IMR-90 (cell line): ENCODE measurements around the gene PLA2G4C. TPM values are rescaled to one million over a fixed set of nuclear protein-coding genes. Genes with fewer than 3 reads are reported as not detected.
A peak's percentile ranks its signal among the peaks of the same experiment; 100 is the strongest.

Experiments
- ATAC-seq: fragments of 200-7000 bp; cut with Tn5 transposase; 2 replicates; pipeline ENCODE4 v1.9.1; 2020; ENCODE audit warnings: low read depth, mild to moderate bottlenecking, moderate library complexity
- BruUV-seq: library from RNA; stranded (reverse); fragments of 400-500 nt; replicated peaks from 2 replicates; lab custom pipeline; 2021; lab: Mats Ljungman, UMichigan
- CTCF ChIA-PET: fragments of 300-600 bp; formaldehyde crosslinking; extraction: SDS; loops from one replicate; lab custom pipeline; 2021; ENCODE audit warnings: antibody characterized with exemption; lab: Yijun Ruan, JAX
- POLR2A ChIA-PET: fragments of 300-600 bp; sonication (Branson Sonifier 250); formaldehyde crosslinking; loops from one replicate; lab custom pipeline; 2022; ENCODE audit warnings: antibody characterized with exemption; ENCODE audit not compliant: unreplicated experiment; lab: Charles Lee
- DNase-seq: peaks from one replicate; pipeline ENCODE4 v3.0.0; 2013
- H2AFZ ChIP-seq: replicated peaks from 2 replicates; pipeline ENCODE3; 2013; ENCODE audit warnings: low read length, mild to moderate bottlenecking; ENCODE audit not compliant: poor library complexity
- H2AK5ac ChIP-seq: 2 replicates; pipeline ENCODE4 v1.6.1; 2013; ENCODE audit warnings: low read depth, low read length, inconsistent platforms
- H2AK9ac ChIP-seq: replicated peaks from 2 replicates; pipeline ENCODE3; 2013; ENCODE audit warnings: mild to moderate bottlenecking, low read depth, low read length, moderate library complexity; ENCODE audit not compliant: poor library complexity
- H2BK120ac ChIP-seq: 2 replicates; pipeline ENCODE4 v1.6.1; 2013; ENCODE audit warnings: low read depth, low read length, inconsistent platforms
- H2BK15ac ChIP-seq: 3 replicates; pipeline ENCODE4 v1.6.1; 2013; ENCODE audit warnings: low read depth, low read length, inconsistent platforms
- H2BK20ac ChIP-seq: 2 replicates; pipeline ENCODE4 v1.6.1; 2013; ENCODE audit warnings: low read depth, mild to moderate bottlenecking, inconsistent platforms, low read length, moderate library complexity
- H2BK5ac ChIP-seq: 2 replicates; pipeline ENCODE4 v1.6.1; 2013; ENCODE audit warnings: mild to moderate bottlenecking, low read depth, low read length, inconsistent platforms; ENCODE audit not compliant: poor library complexity, severe bottlenecking
- H3K14ac ChIP-seq: replicated peaks from 2 replicates; pipeline ENCODE4 v1.6.1; 2013; ENCODE audit warnings: low read depth, low read length, inconsistent platforms
- H3K18ac ChIP-seq: 2 replicates; pipeline ENCODE4 v1.6.1; 2013; ENCODE audit warnings: low read depth, low read length, control low read depth
- H3K23ac ChIP-seq: 2 replicates; pipeline ENCODE4 v1.6.1; 2013; ENCODE audit warnings: low read depth, low read length, inconsistent platforms
- H3K27ac ChIP-seq: 2 replicates; pipeline ENCODE4 v1.5.1; 2013; ENCODE audit warnings: mild to moderate bottlenecking, control low read depth, low read length; ENCODE audit not compliant: insufficient read depth
- H3K27me3 ChIP-seq: 2 replicates; pipeline ENCODE4 v1.6.1; 2013; ENCODE audit warnings: low read length; ENCODE audit not compliant: control insufficient read depth, insufficient read depth
- H3K36me3 ChIP-seq: 2 replicates; pipeline ENCODE4 v1.6.1; 2013; ENCODE audit warnings: low read length, mixed read lengths; ENCODE audit not compliant: control insufficient read depth, insufficient read depth
- H3K4ac ChIP-seq: 2 replicates; pipeline ENCODE4 v1.6.1; 2013; ENCODE audit warnings: low read depth, low read length, inconsistent platforms
- H3K4me1 ChIP-seq: 2 replicates; pipeline ENCODE4 v1.6.1; 2013; ENCODE audit warnings: low read length, mixed read lengths; ENCODE audit not compliant: control insufficient read depth, insufficient read depth
- H3K4me2 ChIP-seq: 2 replicates; pipeline ENCODE4 v1.6.1; 2013; ENCODE audit warnings: low read depth, mild to moderate bottlenecking, control low read depth, low read length, moderate library complexity
- H3K4me3 ChIP-seq: 2 replicates; pipeline ENCODE4 v1.5.1; 2013; ENCODE audit warnings: low read depth, mild to moderate bottlenecking, control low read depth, low read length, moderate library complexity; ENCODE audit not compliant: insufficient read depth
- H3K56ac ChIP-seq: 2 replicates; pipeline ENCODE4 v1.6.1; 2013; ENCODE audit warnings: low read length, inconsistent platforms; ENCODE audit not compliant: insufficient read depth; ENCODE audit errors: extremely low read depth
- H3K79me1 ChIP-seq, 2 experiments: 2 replicates each; pipeline ENCODE4 v1.6.1; 2013; ENCODE audit warnings: low read length in 2 of 2, inconsistent platforms in 1 of 2, low read depth in 1 of 2
- H3K9ac ChIP-seq: 2 replicates; pipeline ENCODE4 v1.6.1; 2013; ENCODE audit warnings: low read depth, low read length, control low read depth
- H3K9me1 ChIP-seq: 2 replicates; pipeline ENCODE4 v1.6.1; 2013; ENCODE audit warnings: low read length, inconsistent platforms; ENCODE audit not compliant: insufficient read depth
- H3K9me3 ChIP-seq: 2 replicates; pipeline ENCODE4 v1.6.1; 2013; ENCODE audit warnings: low read length; ENCODE audit not compliant: control insufficient read depth, insufficient read depth
- H4K20me1 ChIP-seq: 2 replicates; pipeline ENCODE4 v1.6.1; 2013; ENCODE audit warnings: low read length, inconsistent platforms; ENCODE audit not compliant: insufficient read depth
- H4K5ac ChIP-seq: 2 replicates; pipeline ENCODE4 v1.6.1; 2013; ENCODE audit warnings: mild to moderate bottlenecking, low read depth, low read length, control low read depth
- H4K8ac ChIP-seq, 2 experiments: 2 replicates each; pipeline ENCODE4 v1.6.1; 2013; ENCODE audit warnings: low read depth in 2 of 2, low read length in 2 of 2, control low read depth in 1 of 2, inconsistent platforms in 1 of 2
- H4K91ac ChIP-seq: 2 replicates; pipeline ENCODE4 v1.6.1; 2013; ENCODE audit warnings: low read depth, low read length, inconsistent platforms; ENCODE audit not compliant: insufficient read depth
- BHLHE40 ChIP-seq: fragments of 150-350 bp; IDR thresholded peaks from 2 replicates; pipeline ENCODE4 v1.6.1; 2016; ENCODE audit warnings: mild to moderate bottlenecking, low read depth, low read length
- CEBPB ChIP-seq: IDR thresholded peaks from 2 replicates; pipeline ENCODE4 v1.6.1; 2012; ENCODE audit warnings: low read depth, low read length, improper control_type of control experiment
- CHD1 ChIP-seq: IDR thresholded peaks from 2 replicates; pipeline ENCODE4 v1.6.1; 2012; ENCODE audit warnings: low read depth, low read length, improper control_type of control experiment
- ELK1 ChIP-seq: fragments of 150-350 bp; IDR thresholded peaks from 2 replicates; pipeline ENCODE4 v1.6.1; 2016; ENCODE audit warnings: low read depth, mild to moderate bottlenecking, low read length, moderate library complexity, borderline replicate concordance
- FOS ChIP-seq: fragments of 150-350 bp; IDR thresholded peaks from 2 replicates; pipeline ENCODE4 v1.6.1; 2016; ENCODE audit warnings: low read depth, low read length
- MAFK ChIP-seq: IDR thresholded peaks from 2 replicates; pipeline ENCODE4 v1.6.1; 2012; ENCODE audit warnings: low read depth, low read length, improper control_type of control experiment
- MAZ ChIP-seq: IDR thresholded peaks from 2 replicates; pipeline ENCODE4 v1.6.1; 2012; ENCODE audit warnings: low read depth, mild to moderate bottlenecking, low read length, improper control_type of control experiment, moderate library complexity, borderline replicate concordance
- MXI1 ChIP-seq: IDR thresholded peaks from 2 replicates; pipeline ENCODE4 v1.6.1; 2012; ENCODE audit warnings: low read depth, mild to moderate bottlenecking, low read length, moderate library complexity, borderline replicate concordance
- NFE2L2 ChIP-seq: fragments of 150-350 bp; IDR thresholded peaks from 2 replicates; pipeline ENCODE4 v1.6.1; 2016; ENCODE audit warnings: low read depth, mild to moderate bottlenecking, low read length
- POLR2A ChIP-seq: IDR thresholded peaks from 2 replicates; pipeline ENCODE4 v1.6.1; 2012; ENCODE audit warnings: mild to moderate bottlenecking, low read depth, low read length
- RAD21 ChIP-seq: IDR thresholded peaks from 2 replicates; pipeline ENCODE4 v1.6.1; 2012; ENCODE audit warnings: low read length, improper control_type of control experiment
- RCOR1 ChIP-seq: IDR thresholded peaks from 2 replicates; pipeline ENCODE4 v1.6.1; 2012; ENCODE audit warnings: mild to moderate bottlenecking, low read length, improper control_type of control experiment; ENCODE audit not compliant: insufficient replicate concordance
- RFX5 ChIP-seq: IDR thresholded peaks from 2 replicates; pipeline ENCODE4 v1.8.0; 2012; ENCODE audit warnings: low read depth, mild to moderate bottlenecking, low read length, moderate library complexity
- SMC3 ChIP-seq: fragments of 150-350 bp; IDR thresholded peaks from 2 replicates; pipeline ENCODE4 v1.6.1; 2016; ENCODE audit warnings: low read depth, mild to moderate bottlenecking, antibody characterized with exemption, low read length, moderate library complexity
- WGBS, 2 experiments: methylation state at CpG; one replicate each; pipeline versions ENCODE4 v1.1.5 to v1.1.7; 2013; ENCODE audit warnings: missing lambda C conversion rate in 2 of 2; ENCODE audit not compliant: insufficient read length in 1 of 2; ENCODE audit errors: extremely low coverage in 2 of 2; 5-methylcytosine and 5-hydroxymethylcytosine counted together
- dilution Hi-C: fragments of 300-500 bp; cut with HindIII; formaldehyde crosslinking; loops from one replicate; pipeline ENCODE4 v1.14.3; 2018; ENCODE audit warnings: low sequenced_read_pairs; ENCODE audit not compliant: unreplicated experiment
- in situ Hi-C: fragments of 300-500 bp; cut with MboI; formaldehyde crosslinking; loops from 3 replicates; pipeline ENCODE4 v1.14.3; 2019; ENCODE audit warnings: low sequenced_read_pairs, inconsistent platforms, mixed read lengths
- intact Hi-C: fragments of 100-400 bp; cut with micrococcal nuclease; formaldehyde crosslinking; loops from 2 replicates; pipeline ENCODE4 v1.10.0; 2022
- polyA plus RNA-seq, 3 experiments: library from polyadenylated mRNA; depleted of rRNA; stranded (reverse); fragments of >200 nt; gene quantifications; 2 replicates each; pipeline ENCODE4 v1.2.3, GENCODE V29; 2012; ENCODE audit warnings: low replicate concordance in 1 of 3
- total RNA-seq: library from RNA; depleted of rRNA; stranded (reverse); fragments of >200 nt; gene quantifications from 2 replicates; pipeline ENCODE4 v1.2.3, GENCODE V29; 2012
- TF ChIP-seq, protein P1 (sequence below): conservative IDR thresholded peaks from 2 replicates; pipeline ENCODE4 v1.5.1; 2012; ENCODE audit warnings: mild to moderate bottlenecking, low read depth, low read length, improper control_type of control experiment
- TF ChIP-seq, protein P2 (sequence below): fragments of 150-350 bp; IDR thresholded peaks from 2 replicates; pipeline ENCODE4 v1.6.1; 2017; ENCODE audit warnings: mild to moderate bottlenecking, antibody characterized with exemption, low read length, low read depth

PLA2G4C gene
- total and polyA plus RNA-seq, 2 of the 4 experiments (the other 2 are of a cell fraction), result 4.3 to 5.7 TPM

DNA sequence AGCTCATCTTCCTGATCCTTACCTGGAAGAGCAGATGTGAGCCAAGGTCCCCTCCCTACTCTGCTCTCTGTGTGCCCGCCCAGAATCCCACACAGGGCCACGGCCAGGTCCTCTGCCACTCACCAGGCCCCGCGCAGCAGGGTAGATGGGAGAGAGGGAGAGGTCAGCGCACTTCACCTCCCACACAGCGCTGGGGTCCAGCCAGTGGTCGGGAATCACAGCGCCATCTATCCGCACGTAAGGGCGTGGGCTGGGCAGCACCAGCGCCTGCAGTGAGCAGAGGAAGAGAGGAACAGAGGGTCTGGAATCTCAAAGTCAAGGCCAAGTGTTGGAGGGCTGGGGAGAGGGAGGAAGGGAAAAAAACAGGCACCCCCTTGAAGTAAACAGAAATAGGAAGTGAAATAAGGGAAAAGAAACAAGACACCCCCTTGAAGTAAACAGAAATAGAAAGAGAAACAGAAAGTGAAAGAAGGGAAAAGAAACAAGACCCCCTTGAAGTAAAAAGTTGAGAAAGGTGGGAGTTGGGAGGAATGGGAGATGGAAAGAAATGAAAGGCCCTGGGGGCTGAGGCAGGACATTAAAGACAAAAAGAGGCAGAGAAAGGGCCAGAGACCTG, 7.0 kb upstream of the PLA2G4C start:
- intact Hi-C loops (no loop called here), in situ Hi-C loops (no loop called here), dilution Hi-C loops (no loop called here)
- no peak overlapping the region for H2BK120ac ChIP-seq
- no peaks in the 10 kb centered on the region; the same call in 1 of the 2 replicates for H4K20me1 ChIP-seq
- no peak overlapping the region for H2BK15ac ChIP-seq
- ATAC-seq (no peak), DNase-seq (no peak)
- H4K5ac ChIP-seq, result no peak overlapping the region
- H2AFZ ChIP-seq, result peak overlapping the region; percentile 43
- no peaks in the 10 kb centered on the region for H3K27me3 ChIP-seq
- H3K4me2 ChIP-seq, result no peak overlapping the region
- no peak overlapping the region for H3K23ac ChIP-seq
- BruUV-seq, result no TSS peak
- no peak overlapping the region for H3K18ac ChIP-seq
- no peak overlapping the region for H4K91ac ChIP-seq
- no peaks in the 10 kb centered on the region for H3K4me1 ChIP-seq
- peak overlapping the region; percentile 72 for H2AK9ac ChIP-seq
- no peak overlapping the region for H3K4me3 ChIP-seq
- H3K27ac ChIP-seq, result no peak overlapping the region
- H4K8ac ChIP-seq, result no peak overlapping the region
- POLR2A ChIA-PET, result no interaction called here
- CTCF ChIA-PET, result no interaction called here
- peaks cover 10% of the 10 kb centered on the region for H3K36me3 ChIP-seq
- H3K79me1 ChIP-seq, result no peaks in the 10 kb centered on the region
- H2AK5ac ChIP-seq, result no peak overlapping the region
- WGBS, 2 experiments, result no CpG with 5 or more reads among the region's 12 CpGs
- no peak overlapping the region for H3K9ac ChIP-seq
- H3K14ac ChIP-seq, result no peak overlapping the region
- no peak overlapping the region for H2BK20ac ChIP-seq
- no peak overlapping the region for H2BK5ac ChIP-seq
- no peak overlapping the region for H3K4ac ChIP-seq
- TF ChIP-seq RCOR1 (no peak), CHD1 (no peak), MAZ (no peak), BHLHE40 (no peak), RAD21 (no peak), FOS (no peak), NFE2L2 (no peak), MXI1 (no peak), POLR2A (no peak), RFX5 (no peak), ELK1 (no peak), MAFK (no peak), CEBPB (no peak), SMC3 (no peak)
- TF ChIP-seq, protein P1, sequence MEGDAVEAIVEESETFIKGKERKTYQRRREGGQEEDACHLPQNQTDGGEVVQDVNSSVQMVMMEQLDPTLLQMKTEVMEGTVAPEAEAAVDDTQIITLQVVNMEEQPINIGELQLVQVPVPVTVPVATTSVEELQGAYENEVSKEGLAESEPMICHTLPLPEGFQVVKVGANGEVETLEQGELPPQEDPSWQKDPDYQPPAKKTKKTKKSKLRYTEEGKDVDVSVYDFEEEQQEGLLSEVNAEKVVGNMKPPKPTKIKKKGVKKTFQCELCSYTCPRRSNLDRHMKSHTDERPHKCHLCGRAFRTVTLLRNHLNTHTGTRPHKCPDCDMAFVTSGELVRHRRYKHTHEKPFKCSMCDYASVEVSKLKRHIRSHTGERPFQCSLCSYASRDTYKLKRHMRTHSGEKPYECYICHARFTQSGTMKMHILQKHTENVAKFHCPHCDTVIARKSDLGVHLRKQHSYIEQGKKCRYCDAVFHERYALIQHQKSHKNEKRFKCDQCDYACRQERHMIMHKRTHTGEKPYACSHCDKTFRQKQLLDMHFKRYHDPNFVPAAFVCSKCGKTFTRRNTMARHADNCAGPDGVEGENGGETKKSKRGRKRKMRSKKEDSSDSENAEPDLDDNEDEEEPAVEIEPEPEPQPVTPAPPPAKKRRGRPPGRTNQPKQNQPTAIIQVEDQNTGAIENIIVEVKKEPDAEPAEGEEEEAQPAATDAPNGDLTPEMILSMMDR, result no peak
- TF ChIP-seq, protein P2, sequence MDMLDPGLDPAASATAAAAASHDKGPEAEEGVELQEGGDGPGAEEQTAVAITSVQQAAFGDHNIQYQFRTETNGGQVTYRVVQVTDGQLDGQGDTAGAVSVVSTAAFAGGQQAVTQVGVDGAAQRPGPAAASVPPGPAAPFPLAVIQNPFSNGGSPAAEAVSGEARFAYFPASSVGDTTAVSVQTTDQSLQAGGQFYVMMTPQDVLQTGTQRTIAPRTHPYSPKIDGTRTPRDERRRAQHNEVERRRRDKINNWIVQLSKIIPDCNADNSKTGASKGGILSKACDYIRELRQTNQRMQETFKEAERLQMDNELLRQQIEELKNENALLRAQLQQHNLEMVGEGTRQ, result no peak
- no peak overlapping the region for H3K56ac ChIP-seq
- peaks cover 2% of the 10 kb centered on the region; the same call in 1 of the 2 replicates for H3K9me1 ChIP-seq
- no peaks in the 10 kb centered on the region for H3K9me3 ChIP-seq
